GM21576 (cell line): ENCODE results near the gene SLC30A10.
"Not testable (repeated sequence)": the region's sequence is repeated elsewhere in the genome, so short reads cannot be mapped to it uniquely, and the experiment has no call there.

ENCODE experiments used
- ATAC-seq: cut with Tn5 transposase; IDR thresholded peaks from one replicate; pipeline ENCODE4 v1.9.1; 2021; ENCODE audit warnings: mild to moderate bottlenecking, moderate library complexity; ENCODE audit not compliant: unreplicated experiment

SLC30A10 gene

GRCh38 chr1:219927956-219928790 is at the start of gene SLC30A10:
TSS of gene SLC30A10 (minus strand) at chr1:219928557. CDS start at chr1:219928440, 117 bp downstream.
- ATAC-seq = peak; percentile 51

- ATAC-seq = no peak
Observed at GRCh38 chr1:219973213-219973612, 44.9 kb upstream of the SLC30A10 start.

GRCh38 chr1:219967361-219967760 is 39.0 kb upstream of the SLC30A10 start:
- ATAC-seq = no peak

- ATAC-seq = no peak
Observed at GRCh38 chr1:219966071-219966349, 37.7 kb upstream of the SLC30A10 start.

GRCh38 chr1:219965285-219966070 is 37.1 kb upstream of the SLC30A10 start:
- ATAC-seq = no peak

GRCh38 chr1:219963432-219963831 is 35.1 kb upstream of the SLC30A10 start:
- ATAC-seq = no peak

GRCh38 chr1:219961684-219962083 is 33.3 kb upstream of the SLC30A10 start:
- no peak for ATAC-seq

GRCh38 chr1:219959540-219960203 is 31.3 kb upstream of the SLC30A10 start:
- no peak for ATAC-seq

GRCh38 chr1:219958875-219959417 is 30.6 kb upstream of the SLC30A10 start:
- no peak for ATAC-seq

GRCh38 chr1:219954736-219955421 is 26.5 kb upstream of the SLC30A10 start:
- ATAC-seq = no peak

GRCh38 chr1:219954052-219954451 is 25.7 kb upstream of the SLC30A10 start:
- ATAC-seq = no peak

GRCh38 chr1:219952361-219952760 is 24.0 kb upstream of the SLC30A10 start:
- ATAC-seq = no peak

- not testable (repeated sequence) for ATAC-seq
Observed at GRCh38 chr1:219949227-219949626, 20.9 kb upstream of the SLC30A10 start.

- not testable (repeated sequence) for ATAC-seq
Observed at GRCh38 chr1:219948766-219949165, 20.4 kb upstream of the SLC30A10 start.

- ATAC-seq = no peak
Observed at GRCh38 chr1:219945795-219946194, 17.4 kb upstream of the SLC30A10 start.

- no peak for ATAC-seq
Observed at GRCh38 chr1:219941179-219942118, 13.1 kb upstream of the SLC30A10 start.

GRCh38 chr1:219940707-219941106 is 12.3 kb upstream of the SLC30A10 start:
- ATAC-seq = no peak

GRCh38 chr1:219938706-219939105 is 10.3 kb upstream of the SLC30A10 start:
- no peak for ATAC-seq

GRCh38 chr1:219933763-219934162 is 5.4 kb upstream of the SLC30A10 start:
- ATAC-seq = not testable (repeated sequence)

GRCh38 chr1:219931033-219931432 is 2.7 kb upstream of the SLC30A10 start:
- ATAC-seq = no peak
